HG03108 (cell line): ENCODE data around the gene CMC4.

ENCODE experiments used
- ATAC-seq: cut with Tn5 transposase; IDR thresholded peaks from one replicate; pipeline ENCODE4 v1.9.1; 2021; ENCODE audit warnings: moderate library complexity; ENCODE audit not compliant: unreplicated experiment

CMC4 gene, protein sequence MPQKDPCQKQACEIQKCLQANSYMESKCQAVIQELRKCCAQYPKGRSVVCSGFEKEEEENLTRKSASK

GRCh38 chrX:155070975-155071693, at the start of gene CMC4, which contains the start of the genes BRCC3 and MTCP1:
Gene CMC4, minus strand, starts transcription at chrX:155071136. Its CDS starts 7,113 bp downstream, at chrX:155064023.
Gene BRCC3, plus strand, starts transcription at chrX:155071508. Its CDS starts 20 bp downstream, at chrX:155071528.
Gene MTCP1, minus strand, starts transcription at chrX:155071136. Its CDS starts 5,126 bp downstream, at chrX:155066010.
- peak; percentile 88 for ATAC-seq

DNA sequence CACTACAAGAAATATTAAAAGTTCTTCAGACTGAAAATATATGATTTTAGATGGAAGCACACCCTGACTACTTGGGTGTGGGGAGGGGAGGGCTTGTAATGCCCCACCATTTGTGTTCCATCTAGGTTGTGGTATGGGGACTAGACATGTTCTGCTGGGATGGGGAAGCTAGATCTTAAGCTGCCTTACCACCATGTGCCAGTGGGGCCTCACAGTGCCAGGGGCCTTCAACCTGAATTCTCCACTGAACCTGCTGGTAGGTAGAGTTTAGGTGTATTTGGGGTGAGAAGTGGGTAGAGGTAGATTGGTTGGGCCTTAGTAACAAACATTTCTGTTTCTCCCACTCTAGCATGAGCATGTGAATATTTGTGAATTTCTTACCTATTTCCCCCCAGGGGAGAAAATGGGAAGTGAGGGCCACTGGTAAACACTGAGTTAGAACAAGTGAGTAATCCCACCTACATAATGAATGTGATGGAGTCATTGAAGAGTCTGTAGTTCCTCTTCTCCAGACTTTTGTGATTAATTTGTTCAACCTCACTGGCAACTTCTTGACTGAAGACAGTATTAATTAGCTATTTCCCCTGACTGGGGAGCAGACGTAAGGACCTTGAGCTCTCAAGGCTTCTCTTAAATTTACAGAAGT, 44.4 kb upstream of the CMC4 start:
- no peak for ATAC-seq

DNA sequence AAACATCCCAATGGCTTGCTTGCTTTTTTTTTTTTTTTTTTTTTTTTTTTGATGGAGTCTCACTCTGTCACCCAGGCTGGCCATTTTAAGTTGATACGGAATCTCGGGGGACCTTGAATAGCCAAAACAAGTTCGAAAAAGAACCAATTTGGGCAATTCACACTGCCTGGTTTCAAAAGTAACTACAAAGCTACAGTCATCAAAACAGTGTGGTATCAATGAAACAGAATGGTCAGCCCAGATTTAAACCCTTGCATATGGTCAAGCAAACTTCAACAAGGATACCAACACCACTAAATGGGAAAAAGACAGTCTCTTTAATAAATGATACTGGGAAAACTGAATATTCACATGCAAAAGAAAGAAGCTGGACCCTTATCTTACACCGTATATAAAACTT, 42.2 kb upstream of the CMC4 start:
- no peak for ATAC-seq

DNA sequence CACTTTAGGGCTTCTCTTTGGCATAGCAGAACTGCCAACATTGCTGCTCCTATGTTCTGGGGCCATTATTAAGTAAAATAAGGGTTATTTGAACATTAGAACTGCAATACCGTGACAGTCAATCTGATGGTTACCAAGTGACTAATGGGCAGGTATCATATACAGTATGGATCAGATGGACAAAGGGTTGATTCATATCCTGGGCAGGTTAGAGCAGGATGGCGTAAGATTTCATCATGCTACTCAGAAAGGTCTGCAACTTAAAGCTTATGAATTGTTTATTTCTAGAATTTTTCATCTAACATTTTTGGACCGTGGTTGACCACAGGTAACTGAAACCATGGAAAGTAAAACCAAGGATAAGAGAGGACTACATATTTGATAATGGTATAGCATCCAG, 41.2 kb upstream of the CMC4 start:
- ATAC-seq: no peak

DNA sequence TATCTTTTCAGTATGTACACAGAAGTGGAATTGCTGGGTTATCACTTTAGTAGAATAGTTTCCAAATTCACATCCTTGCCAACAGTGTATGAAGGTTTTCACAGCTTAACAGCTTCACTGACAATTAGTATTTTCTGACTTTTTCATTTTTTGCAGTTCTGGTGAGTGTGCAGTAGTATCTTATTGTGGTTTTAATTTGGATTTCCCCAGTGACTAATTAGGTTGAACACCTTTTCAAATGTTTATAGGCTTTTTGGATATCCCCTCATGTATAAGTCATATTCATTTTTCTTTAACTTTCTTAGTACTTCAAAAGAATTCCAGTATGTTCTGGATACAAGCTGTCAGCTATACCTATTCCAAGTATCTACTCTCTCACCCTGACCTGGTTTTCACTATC, 37.5 kb upstream of the CMC4 start:
- no peak for ATAC-seq

DNA sequence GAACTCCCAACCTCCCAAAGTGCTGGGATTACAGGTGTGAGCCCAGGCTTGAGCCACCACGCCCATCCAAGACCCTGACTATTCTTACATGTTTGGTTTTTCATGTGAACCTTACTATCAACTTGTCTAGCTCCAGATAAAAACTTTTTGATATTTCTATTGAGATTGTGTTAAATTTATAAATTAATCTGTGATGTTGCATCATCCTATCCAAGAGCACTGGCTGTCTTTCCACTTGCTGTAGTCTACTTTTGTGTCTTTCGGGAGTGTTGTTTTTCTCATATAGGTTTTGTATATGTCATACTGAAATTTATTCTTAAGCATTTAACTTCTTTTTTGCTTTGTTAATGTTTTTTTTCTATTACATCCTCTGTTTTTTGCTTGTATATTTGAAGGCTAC, 35.0 kb upstream of the CMC4 start:
- ATAC-seq: no peak

- no peak for ATAC-seq
Measured at GRCh38 chrX:155094468-155095061, 23.6 kb upstream of the CMC4 start.

- no peak for ATAC-seq
Measured at GRCh38 chrX:155086961-155087735, 16.2 kb upstream of the CMC4 start.

DNA sequence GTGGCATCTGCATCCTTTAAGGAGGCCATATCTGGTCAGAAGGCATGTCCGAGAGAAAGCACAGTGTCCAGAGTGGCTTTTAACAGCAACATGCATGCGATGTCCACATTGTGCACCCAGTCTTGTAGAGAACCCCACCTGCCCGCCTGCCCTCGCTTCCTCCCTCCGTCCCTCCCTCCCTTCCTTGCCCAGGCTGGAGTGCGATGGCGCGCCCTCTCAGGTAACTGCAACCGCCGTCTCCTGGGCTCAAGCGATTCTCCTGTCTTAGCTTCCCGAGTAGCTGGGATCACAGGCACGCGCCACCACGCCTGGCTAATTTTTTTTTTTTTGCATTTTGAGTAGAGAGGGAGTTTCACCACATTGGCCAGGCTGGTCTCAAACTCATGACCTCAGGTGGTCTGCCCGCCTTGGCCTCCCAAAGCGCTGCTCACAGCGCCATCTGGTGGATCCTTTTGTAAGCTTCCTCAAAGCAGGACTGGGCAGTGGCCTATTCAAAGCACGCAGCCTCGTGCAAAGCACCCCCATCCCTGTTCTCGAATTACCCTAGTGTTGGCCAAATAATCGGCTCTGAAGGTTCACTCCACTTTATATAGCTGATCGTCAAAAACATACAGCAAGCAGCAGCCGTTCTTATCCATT, 15.4 kb upstream of the CMC4 start:
- ATAC-seq: no peak

DNA sequence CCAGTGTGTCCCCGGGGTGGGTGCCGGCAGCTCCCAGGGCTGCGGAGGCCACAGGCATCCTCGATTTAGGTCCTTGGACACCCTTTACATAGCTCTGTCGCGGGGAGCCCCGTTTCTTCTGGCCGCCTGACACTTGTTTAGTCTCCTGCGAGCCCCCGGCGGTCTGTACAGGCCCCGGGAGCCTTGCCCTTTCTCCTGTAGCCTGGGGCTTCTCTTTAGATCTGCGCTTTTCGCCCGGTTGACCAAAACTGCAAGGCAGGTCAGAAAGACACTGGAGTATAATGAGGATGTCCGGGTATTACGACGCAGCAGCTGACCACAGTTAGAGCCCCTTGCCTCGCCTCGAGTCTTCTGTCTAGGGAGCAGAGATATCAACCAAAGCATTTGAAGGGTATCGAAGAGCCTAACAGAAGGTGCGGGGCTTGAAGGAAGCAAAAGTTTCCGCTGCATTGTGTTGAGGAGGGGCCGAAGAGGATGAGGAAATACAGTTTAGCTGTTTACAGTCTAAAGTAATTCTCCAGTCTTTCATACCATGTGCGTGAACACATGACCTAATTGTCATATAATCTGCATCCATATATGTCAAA, 851 bp upstream of the CMC4 start:
- no peak for ATAC-seq

GRCh38 chrX:155070663-155070974, 317 bp downstream of the CMC4 start:
- ATAC-seq: peak; percentile 17

- no peak for ATAC-seq
Measured at GRCh38 chrX:155070038-155070437, 898 bp downstream of the CMC4 start.

GRCh38 chrX:155069414-155069813, 1.5 kb downstream of the CMC4 start:
- no peak for ATAC-seq

DNA sequence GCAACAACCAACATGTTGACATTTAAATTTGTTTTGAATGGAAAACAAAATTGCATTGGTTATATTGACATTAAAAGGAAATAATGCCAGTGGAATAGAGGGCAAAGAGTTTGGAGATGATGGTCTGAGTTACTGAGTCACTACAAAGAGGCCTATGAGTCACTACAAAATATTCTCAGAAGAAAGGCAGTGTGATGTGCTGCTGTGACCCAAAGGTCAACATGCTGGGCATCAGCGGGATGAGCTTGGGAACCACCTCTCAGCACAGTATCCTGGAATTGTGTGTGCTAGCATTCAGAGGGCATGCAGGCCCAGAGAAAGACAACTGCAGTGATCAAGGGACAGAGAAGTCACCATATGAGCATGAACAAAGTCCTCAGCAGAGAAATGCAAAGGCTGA, 2.8 kb downstream of the CMC4 start:
- ATAC-seq: no peak

GRCh38 chrX:155065035-155065734, 5.8 kb downstream of the CMC4 start:
- ATAC-seq: no peak

- no peak for ATAC-seq
Measured at GRCh38 chrX:155061760-155062159, 9.2 kb downstream of the CMC4 start.

DNA sequence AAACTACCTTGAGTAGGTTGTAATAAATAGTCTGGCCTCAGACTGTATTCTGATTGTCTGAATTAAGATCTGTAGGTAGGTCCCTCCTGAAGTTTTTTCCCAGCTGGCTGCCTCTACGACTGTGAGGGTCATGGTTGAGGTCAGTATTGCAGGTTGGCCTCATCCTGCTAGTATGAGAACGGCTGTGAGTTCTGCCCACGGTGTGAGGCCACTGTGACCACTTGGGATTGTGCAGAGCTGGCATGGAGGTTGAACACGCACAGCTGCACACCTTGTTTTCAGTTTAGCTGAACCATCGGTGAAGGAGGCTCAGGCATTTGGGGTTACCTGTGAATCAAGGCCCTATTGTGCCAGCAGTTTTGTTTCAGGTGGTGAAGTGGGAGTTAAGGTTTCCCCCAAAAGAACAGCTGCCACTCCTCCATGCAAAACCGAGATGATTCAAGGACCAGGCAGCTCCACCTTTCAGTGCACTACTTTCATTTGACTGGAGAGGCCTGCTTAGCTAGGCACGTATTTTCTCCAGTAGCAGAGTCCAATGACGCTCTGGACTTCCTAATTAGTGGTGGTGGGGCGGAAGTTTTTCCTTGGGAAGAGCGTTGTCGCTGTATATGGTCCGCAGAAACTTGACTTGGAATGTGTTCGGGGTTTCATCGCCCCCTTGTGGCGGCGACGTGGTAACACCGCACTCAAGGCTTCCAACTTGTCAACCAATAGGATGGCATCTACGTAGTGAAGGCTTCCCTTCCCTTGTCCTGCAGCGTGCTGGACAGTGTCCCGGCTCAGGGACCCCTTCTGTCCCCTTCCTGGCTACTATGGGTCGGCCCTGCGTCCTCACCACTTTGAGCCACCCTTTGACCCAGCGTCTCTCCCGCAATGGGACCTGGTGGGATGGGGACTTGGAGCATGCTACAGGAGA, 13.8 kb downstream of the CMC4 start:
- ATAC-seq: peak; percentile 60

DNA sequence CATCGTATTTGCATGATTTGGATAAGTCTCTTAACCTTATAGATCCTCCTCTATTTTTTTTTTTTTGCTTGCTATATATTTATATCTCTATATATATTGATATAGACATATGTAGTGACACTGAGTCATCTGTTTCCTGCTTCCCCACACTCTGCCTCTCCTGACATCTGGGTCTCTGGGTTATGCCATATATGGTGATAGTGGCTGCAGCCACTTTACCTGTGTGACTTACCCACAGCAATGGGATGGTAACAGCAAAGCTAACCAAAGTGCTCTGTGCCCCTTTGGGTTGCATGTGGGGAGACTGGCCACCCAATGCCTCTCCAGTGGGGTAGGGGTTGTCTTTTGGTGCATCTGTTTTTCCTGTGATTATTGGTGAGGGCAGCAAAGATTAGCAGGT, 14.5 kb downstream of the CMC4 start:
- ATAC-seq: no peak

DNA sequence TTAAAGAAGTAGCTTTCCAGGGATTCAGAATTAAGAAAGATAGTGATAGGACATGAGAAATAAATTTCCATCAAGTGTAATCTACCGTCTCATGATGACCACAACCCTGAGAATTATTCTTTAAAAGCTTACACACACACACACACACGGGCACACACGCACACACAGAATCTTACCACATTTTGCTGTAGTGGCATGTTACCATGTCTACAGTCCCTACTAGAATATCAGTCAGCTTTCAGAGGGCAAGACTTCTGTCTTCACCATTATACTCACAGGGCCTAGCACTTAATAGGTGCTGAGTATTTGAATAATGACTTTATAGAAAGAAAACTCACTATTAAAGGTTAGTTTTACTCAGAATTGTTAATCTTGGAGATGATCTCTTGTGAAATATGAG, 15.4 kb downstream of the CMC4 start:
- no peak for ATAC-seq
